NOMO-1 (cell line): ENCODE data around the gene ITPRID2.

Experiments
- DNase-seq, 2 experiments: peaks; one replicate each; lab custom pipeline; 2025; ENCODE audit not compliant: unreplicated experiment in 2 of 2; lab: John Stamatoyannopoulos, UW

ITPRID2 gene

GRCh38 chr2:181879295-181879694 is 12.2 kb upstream of the ITPRID2 start:
- DNase-seq = no peak

GRCh38 chr2:181882246-181883020 is 9.1 kb upstream of the ITPRID2 start:
- DNase-seq = no peak

GRCh38 chr2:181884601-181885000 is 6.9 kb upstream of the ITPRID2 start:
- no peak for DNase-seq

GRCh38 chr2:181885096-181885495 is 6.4 kb upstream of the ITPRID2 start:
- DNase-seq = no peak

GRCh38 chr2:181886192-181886591 is 5.3 kb upstream of the ITPRID2 start:
- no peak for DNase-seq

- no peak for DNase-seq
Observed at GRCh38 chr2:181887045-181887444, 4.5 kb upstream of the ITPRID2 start.

- DNase-seq = no peak
Observed at GRCh38 chr2:181889776-181890175, 1.8 kb upstream of the ITPRID2 start.

GRCh38 chr2:181890271-181890670 is 1.3 kb upstream of the ITPRID2 start:
- no peak for DNase-seq

GRCh38 chr2:181891966-181892798 is 652 bp downstream of the ITPRID2 start:
- peak; percentile 61 for DNase-seq

- no peak for DNase-seq
Observed at GRCh38 chr2:181892799-181893435, 1.4 kb downstream of the ITPRID2 start.

GRCh38 chr2:181894381-181894780 is 2.9 kb downstream of the ITPRID2 start:
- no peak for DNase-seq

- no peak for DNase-seq
Observed at GRCh38 chr2:181895818-181896217, 4.3 kb downstream of the ITPRID2 start.

- DNase-seq = no peak
Observed at GRCh38 chr2:181896286-181896685, 4.8 kb downstream of the ITPRID2 start.

- DNase-seq = no peak
Observed at GRCh38 chr2:181900007-181900651, 8.6 kb downstream of the ITPRID2 start.

- DNase-seq = no peak
Observed at GRCh38 chr2:181902625-181903024, 11.1 kb downstream of the ITPRID2 start.

- peak in 1 of 2 experiments; percentile 36 for DNase-seq
Observed at GRCh38 chr2:181904022-181904632, 12.6 kb downstream of the ITPRID2 start.

- no peak for DNase-seq
Observed at GRCh38 chr2:181907057-181907456, 15.5 kb downstream of the ITPRID2 start.

- DNase-seq = no peak
Observed at GRCh38 chr2:181907635-181908034, 16.1 kb downstream of the ITPRID2 start.

GRCh38 chr2:181910028-181910831 is 18.7 kb downstream of the ITPRID2 start:
- DNase-seq = no peak

GRCh38 chr2:181911830-181912229 is 20.3 kb downstream of the ITPRID2 start:
- DNase-seq = no peak
